Karpas-422 (cell line): ENCODE data around the gene ARID3B. TPM values are rescaled to one million over a fixed set of nuclear protein-coding genes. Genes with fewer than 3 reads are reported as not detected.

Experiments used
- DNase-seq: peaks from one replicate; pipeline ENCODE4 v3.0.0-alpha.2; 2015
- H2AFZ ChIP-seq: fragments of 200-600 bp; sonication (generic); 2 replicates; pipeline ENCODE4 v1.6.1; 2014; ENCODE audit warnings: antibody characterized with exemption, low read length, mixed read lengths
- H3K27ac ChIP-seq: fragments of 200-600 bp; sonication (generic); 2 replicates; pipeline ENCODE4 v1.5.1; 2014; ENCODE audit warnings: mild to moderate bottlenecking, low read length, moderate library complexity
- H3K27me3 ChIP-seq: fragments of 200-600 bp; sonication (generic); 2 replicates; pipeline ENCODE4 v1.6.1; 2014; ENCODE audit warnings: low read length, mixed read lengths
- H3K36me3 ChIP-seq: fragments of 200-600 bp; sonication (generic); 2 replicates; pipeline ENCODE4 v1.6.1; 2014; ENCODE audit warnings: low read length, mixed read lengths; ENCODE audit not compliant: insufficient read depth
- H3K4me1 ChIP-seq: fragments of 200-600 bp; sonication (generic); 2 replicates; pipeline ENCODE4 v1.6.1; 2014; ENCODE audit warnings: mild to moderate bottlenecking, low read length, mixed read lengths
- H3K4me2 ChIP-seq: fragments of 200-600 bp; sonication (generic); 2 replicates; pipeline ENCODE4 v1.6.1; 2014; ENCODE audit warnings: low read length, low read depth, mild to moderate bottlenecking; ENCODE audit not compliant: poor library complexity, severe bottlenecking
- H3K4me3 ChIP-seq: fragments of 200-600 bp; sonication (generic); 2 replicates; pipeline ENCODE4 v1.5.1; 2014; ENCODE audit warnings: mild to moderate bottlenecking, antibody characterized with exemption, low read length, mixed read lengths
- H3K79me2 ChIP-seq: fragments of 200-600 bp; sonication (generic); 2 replicates; pipeline ENCODE4 v1.6.1; 2014; ENCODE audit warnings: mild to moderate bottlenecking, low read length, mixed read lengths
- H3K9ac ChIP-seq: fragments of 200-600 bp; sonication (generic); 2 replicates; pipeline ENCODE4 v1.6.0; 2014; ENCODE audit warnings: low read length
- H3K9me2 ChIP-seq: fragments of 200-600 bp; sonication (generic), shearing (Covaris generic); replicated peaks from 2 replicates; pipeline ENCODE4 v1.6.0; 2014; ENCODE audit warnings: mild to moderate bottlenecking, low read length, moderate library complexity; ENCODE audit not compliant: insufficient read depth
- H3K9me3 ChIP-seq: fragments of 300-700, 200-600 bp; sonication (generic); 2 replicates; pipeline ENCODE4 v1.6.1; 2014; ENCODE audit warnings: low read length, mixed read lengths
- H4K20me1 ChIP-seq: fragments of 200-600 bp; sonication (generic); 2 replicates; pipeline ENCODE4 v1.6.1; 2014; ENCODE audit warnings: mild to moderate bottlenecking, antibody characterized with exemption, low read length, low read depth; ENCODE audit not compliant: insufficient read depth
- total RNA-seq: library from RNA; depleted of rRNA; stranded (reverse); fragments of >200 nt; shearing (Covaris generic); gene quantifications from 2 replicates; pipeline ENCODE4 v1.2.3, GENCODE V29; 2014; ENCODE audit warnings: low replicate concordance; rRNA removed

ARID3B gene, protein sequence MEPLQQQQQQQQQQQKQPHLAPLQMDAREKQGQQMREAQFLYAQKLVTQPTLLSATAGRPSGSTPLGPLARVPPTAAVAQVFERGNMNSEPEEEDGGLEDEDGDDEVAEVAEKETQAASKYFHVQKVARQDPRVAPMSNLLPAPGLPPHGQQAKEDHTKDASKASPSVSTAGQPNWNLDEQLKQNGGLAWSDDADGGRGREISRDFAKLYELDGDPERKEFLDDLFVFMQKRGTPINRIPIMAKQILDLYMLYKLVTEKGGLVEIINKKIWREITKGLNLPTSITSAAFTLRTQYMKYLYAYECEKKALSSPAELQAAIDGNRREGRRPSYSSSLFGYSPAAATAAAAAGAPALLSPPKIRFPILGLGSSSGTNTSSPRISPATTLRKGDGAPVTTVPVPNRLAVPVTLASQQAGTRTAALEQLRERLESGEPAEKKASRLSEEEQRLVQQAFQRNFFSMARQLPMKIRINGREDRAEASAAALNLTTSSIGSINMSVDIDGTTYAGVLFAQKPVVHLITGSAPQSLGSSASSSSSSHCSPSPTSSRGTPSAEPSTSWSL
- 9.6 and 17.7 TPM in 2 replicates for total RNA-seq

DNA sequence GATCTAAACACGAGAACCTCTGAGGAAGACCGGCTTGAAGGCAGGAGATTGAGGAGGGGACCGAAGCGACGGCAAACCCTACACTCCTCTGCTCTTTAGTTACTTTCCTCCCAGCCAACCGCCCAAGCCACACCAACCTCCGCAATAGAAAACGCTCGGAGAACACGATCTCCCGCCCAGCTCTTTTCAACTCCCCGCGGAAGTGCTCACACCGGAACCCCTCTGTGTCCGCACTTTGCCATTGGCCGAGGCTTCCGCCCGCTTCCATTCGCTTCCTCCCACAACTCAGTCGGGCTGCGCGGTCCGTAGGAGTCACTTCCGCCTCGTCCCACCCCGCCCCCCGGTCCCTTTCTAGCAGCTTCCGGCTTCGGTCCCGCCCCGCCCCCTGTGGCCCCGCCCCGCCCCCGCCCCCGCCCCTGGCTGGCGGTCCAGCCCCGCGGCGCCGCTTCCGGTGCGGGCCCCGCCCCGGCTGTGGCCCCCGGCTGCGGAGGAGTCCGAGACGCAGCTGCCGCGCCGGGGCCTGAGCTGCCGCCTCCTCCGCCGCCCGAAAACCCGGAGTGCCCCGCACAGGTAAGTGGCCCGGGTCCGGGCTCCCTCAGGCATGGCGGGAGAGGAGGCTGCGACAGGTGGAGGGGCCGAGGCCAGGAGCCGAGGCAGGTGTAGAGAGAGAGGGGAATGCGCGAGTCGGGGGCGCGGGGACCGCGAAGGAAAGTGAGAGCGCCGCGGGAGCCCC, at the start of gene ARID3B:
Gene ARID3B (plus strand): TSS at position 460 of the 733 bp plus-strand sequence. CDS start 2,717 bp downstream, outside the sequence.
- Histone ChIP-seq H2AFZ (peak within 1 kb of the TSS; percentile 90), H3K27me3 (0 out of 2 replicates have a peak, but pooled peaks cover 3% of the 10 kb centered on the region), H3K36me3 (peaks cover 9% of the 10 kb centered on the region; the same call in 1 of the 2 replicates), H3K79me2 (no peaks in the 10 kb centered on the region), H3K9me3 (no peaks in the 10 kb centered on the region), H3K4me3 (peak within 1 kb of the TSS; percentile 82), H3K9ac (peak within 1 kb of the TSS; percentile 89), H3K27ac (peak within 1 kb of the TSS; percentile 65), H4K20me1 (peaks cover 31% of the 10 kb centered on the region), H3K9me2 (no peaks in the 10 kb centered on the region), H3K4me2 (peak within 1 kb of the TSS; percentile 90), H3K4me1 (peaks cover 31% of the 10 kb centered on the region)
- DNase-seq: peak; percentile 99

DNA sequence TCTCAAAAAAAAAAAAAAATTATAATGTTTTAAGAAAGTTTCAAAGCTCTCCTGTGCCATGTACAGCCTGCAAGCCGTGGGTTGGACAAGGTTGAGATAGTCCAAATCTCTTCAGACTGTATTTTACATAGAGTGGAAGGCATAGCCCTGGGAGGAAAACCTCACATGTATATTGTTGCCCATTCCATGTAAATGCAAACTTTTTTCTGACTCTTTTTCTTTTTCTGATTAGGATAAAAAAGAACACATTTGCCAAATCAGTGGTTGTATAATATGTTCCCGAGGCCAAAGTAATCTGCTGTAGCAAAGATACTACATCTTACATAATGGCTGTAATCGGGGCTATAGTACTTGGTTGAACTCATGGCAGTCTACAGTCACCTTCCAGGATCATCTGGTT, 44.4 kb upstream of the ARID3B start:
- H2AFZ ChIP-seq: no peak overlapping the region
- DNase-seq: no peak
- H3K4me3 ChIP-seq: no peak overlapping the region
- no peaks in the 10 kb centered on the region for H3K9me2 ChIP-seq
- no peak overlapping the region for H3K27ac ChIP-seq
- H3K9ac ChIP-seq: no peak overlapping the region
- H3K9me3 ChIP-seq: no peaks in the 10 kb centered on the region
- H3K36me3 ChIP-seq: no peaks in the 10 kb centered on the region
- H4K20me1 ChIP-seq: no peaks in the 10 kb centered on the region
- no peak overlapping the region for H3K4me2 ChIP-seq
- H3K4me1 ChIP-seq: no peaks in the 10 kb centered on the region
- H3K79me2 ChIP-seq: no peaks in the 10 kb centered on the region
- H3K27me3 ChIP-seq: no peaks in the 10 kb centered on the region

DNA sequence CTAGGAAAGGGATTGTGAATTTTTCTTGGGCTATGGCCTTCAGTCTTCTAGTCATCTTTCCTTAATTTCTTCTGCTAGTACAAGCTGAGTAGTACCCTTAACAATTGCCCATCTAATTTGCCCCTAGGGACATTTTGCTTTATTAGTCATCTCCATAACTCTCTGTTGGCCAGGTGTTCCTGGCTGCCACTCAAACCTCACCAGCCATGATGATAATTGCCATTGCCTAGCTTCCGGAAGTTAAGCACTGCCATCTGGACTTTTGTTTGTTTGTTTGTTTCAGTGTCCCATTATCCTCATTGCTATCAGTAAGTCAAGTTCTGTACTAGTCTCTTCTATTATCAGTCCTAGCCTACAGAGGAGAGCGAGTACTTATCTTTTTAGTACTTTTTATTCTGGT, 43.4 kb upstream of the ARID3B start:
- H3K9ac ChIP-seq: no peak overlapping the region
- H3K4me1 ChIP-seq: no peaks in the 10 kb centered on the region
- H3K27ac ChIP-seq: no peak overlapping the region
- H2AFZ ChIP-seq: no peak overlapping the region
- no peaks in the 10 kb centered on the region for H3K79me2 ChIP-seq
- no peaks in the 10 kb centered on the region for H3K27me3 ChIP-seq
- H3K9me2 ChIP-seq: no peaks in the 10 kb centered on the region
- DNase-seq: no peak
- no peaks in the 10 kb centered on the region for H4K20me1 ChIP-seq
- H3K4me3 ChIP-seq: no peak overlapping the region
- no peaks in the 10 kb centered on the region for H3K36me3 ChIP-seq
- H3K9me3 ChIP-seq: no peaks in the 10 kb centered on the region
- no peak overlapping the region for H3K4me2 ChIP-seq

DNA sequence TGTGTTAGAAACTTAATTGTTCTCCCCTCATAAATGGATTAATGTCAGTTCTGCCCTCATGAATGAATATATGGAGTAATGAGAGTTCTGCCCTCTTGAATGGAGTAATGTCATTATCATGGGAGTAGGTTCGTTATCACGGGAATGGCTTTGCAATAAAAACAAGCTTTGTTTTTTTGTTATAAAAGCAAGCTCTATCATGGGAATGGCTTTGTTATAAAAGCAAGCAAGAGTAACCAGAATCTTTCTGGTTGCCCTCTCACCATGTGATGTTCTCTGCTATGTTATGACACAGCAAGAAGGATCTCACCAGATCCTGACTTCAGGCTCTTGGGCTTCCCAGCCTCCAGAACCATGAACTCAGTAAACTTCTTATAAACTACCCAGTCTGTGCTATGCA, 41.7 kb upstream of the ARID3B start:
- H3K27ac ChIP-seq: no peak overlapping the region
- no peak overlapping the region for H3K9ac ChIP-seq
- H3K79me2 ChIP-seq: no peaks in the 10 kb centered on the region
- H3K9me2 ChIP-seq: no peaks in the 10 kb centered on the region
- no peak overlapping the region for H2AFZ ChIP-seq
- no peak for DNase-seq
- no peaks in the 10 kb centered on the region for H3K36me3 ChIP-seq
- no peaks in the 10 kb centered on the region for H3K9me3 ChIP-seq
- no peak overlapping the region for H3K4me2 ChIP-seq
- H3K4me3 ChIP-seq: no peak overlapping the region
- H3K27me3 ChIP-seq: no peaks in the 10 kb centered on the region
- H4K20me1 ChIP-seq: no peaks in the 10 kb centered on the region
- no peaks in the 10 kb centered on the region for H3K4me1 ChIP-seq

DNA sequence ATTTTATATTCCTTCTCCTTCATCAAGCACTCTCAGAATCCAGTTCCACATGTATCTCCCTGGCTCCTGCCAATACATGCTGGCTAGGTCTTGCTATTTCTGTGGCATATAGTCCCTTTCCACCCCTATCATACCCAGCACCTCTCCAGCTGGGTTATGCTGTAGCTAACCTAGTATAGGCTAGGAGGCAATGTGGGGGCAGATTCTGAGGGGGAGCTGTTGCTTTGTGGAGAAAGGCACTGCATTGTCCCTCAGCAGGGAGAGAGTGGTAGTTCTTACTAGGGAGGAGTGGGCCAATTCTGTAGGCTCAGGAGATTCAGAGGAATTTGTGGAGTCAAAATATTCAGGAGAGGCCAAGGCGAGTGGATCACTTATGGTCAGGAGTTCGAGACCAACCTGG, 40.6 kb upstream of the ARID3B start:
- no peak overlapping the region for H3K4me2 ChIP-seq
- no peaks in the 10 kb centered on the region for H3K79me2 ChIP-seq
- no peaks in the 10 kb centered on the region for H3K36me3 ChIP-seq
- no peaks in the 10 kb centered on the region for H3K9me2 ChIP-seq
- H3K4me3 ChIP-seq: no peak overlapping the region
- no peak overlapping the region for H3K27ac ChIP-seq
- no peaks in the 10 kb centered on the region for H3K9me3 ChIP-seq
- no peaks in the 10 kb centered on the region for H4K20me1 ChIP-seq
- no peaks in the 10 kb centered on the region for H3K27me3 ChIP-seq
- DNase-seq: no peak
- no peak overlapping the region for H3K9ac ChIP-seq
- H3K4me1 ChIP-seq: no peaks in the 10 kb centered on the region
- H2AFZ ChIP-seq: no peak overlapping the region

DNA sequence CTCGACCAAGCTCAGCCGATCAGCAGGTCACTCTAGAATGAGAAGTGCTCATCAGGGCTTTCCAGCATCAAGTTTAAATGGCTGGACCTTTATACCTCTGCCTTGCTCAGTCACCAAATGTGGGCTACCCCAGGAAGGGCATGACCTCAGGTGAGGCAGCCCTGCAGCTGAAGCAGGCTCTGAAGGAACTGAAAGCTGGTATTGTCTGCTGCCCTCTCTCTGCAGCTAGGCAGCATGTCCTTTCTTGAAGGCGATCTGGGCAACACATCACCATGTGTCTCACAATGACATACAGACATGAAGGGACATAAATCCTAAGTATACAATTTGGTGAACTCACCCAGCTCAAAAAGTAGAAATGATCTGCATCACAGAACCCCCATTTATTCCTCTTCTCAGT, 38.7 kb upstream of the ARID3B start:
- Histone ChIP-seq H3K9me3 (no peaks in the 10 kb centered on the region), H3K36me3 (no peaks in the 10 kb centered on the region), H3K4me2 (no peak overlapping the region), H3K4me1 (no peaks in the 10 kb centered on the region), H4K20me1 (no peaks in the 10 kb centered on the region), H3K27me3 (no peaks in the 10 kb centered on the region), H3K4me3 (no peak overlapping the region), H3K27ac (no peak overlapping the region), H2AFZ (no peak overlapping the region), H3K9ac (no peak overlapping the region), H3K79me2 (no peaks in the 10 kb centered on the region), H3K9me2 (no peaks in the 10 kb centered on the region)
- no peak for DNase-seq

DNA sequence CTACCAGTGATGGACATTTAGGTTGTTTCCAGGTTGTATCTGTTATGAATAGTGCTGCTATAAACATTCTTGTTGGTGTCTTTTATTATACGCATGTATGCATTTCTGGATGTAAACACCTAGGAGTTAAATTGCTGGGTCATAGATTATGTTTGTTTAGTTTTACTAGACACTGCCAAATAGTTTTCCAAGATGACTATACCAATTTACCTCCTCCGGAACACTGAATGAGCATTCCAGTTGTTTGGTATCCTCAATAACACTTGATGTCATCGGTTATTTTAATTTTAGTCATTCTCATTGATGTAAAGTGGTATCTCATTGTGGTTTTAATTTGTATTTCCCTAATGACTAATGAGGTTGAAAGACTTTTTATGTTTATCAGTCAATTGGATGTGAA, 36.6 kb upstream of the ARID3B start:
- Histone ChIP-seq H3K9me2 (no peaks in the 10 kb centered on the region), H3K27me3 (no peaks in the 10 kb centered on the region), H3K36me3 (no peaks in the 10 kb centered on the region), H3K9me3 (no peaks in the 10 kb centered on the region), H3K27ac (no peak overlapping the region), H3K4me3 (no peak overlapping the region), H4K20me1 (no peaks in the 10 kb centered on the region), H3K79me2 (no peaks in the 10 kb centered on the region), H3K4me2 (no peak overlapping the region), H2AFZ (no peak overlapping the region), H3K9ac (no peak overlapping the region), H3K4me1 (no peaks in the 10 kb centered on the region)
- no peak for DNase-seq

DNA sequence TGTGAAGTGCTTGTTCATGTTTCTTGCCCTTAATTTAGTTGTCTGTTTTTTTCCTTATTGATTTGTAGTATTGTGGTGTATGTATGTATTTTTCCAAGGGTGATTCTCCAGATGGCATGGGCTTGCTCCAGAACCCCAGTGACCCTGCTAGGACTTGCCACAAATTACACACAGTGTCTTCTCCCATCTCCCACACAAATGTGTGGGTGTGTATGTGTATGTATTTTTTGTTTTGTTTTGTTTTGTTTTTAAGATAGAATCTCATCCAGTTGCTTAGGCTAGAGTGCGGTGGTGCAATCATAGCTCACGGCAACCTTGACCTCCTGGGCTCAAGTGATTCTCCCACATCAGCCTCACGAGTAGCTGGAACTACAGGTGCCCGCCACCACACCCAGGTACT, 36.2 kb upstream of the ARID3B start:
- no peak overlapping the region for H3K4me3 ChIP-seq
- no peaks in the 10 kb centered on the region for H3K9me3 ChIP-seq
- H3K9ac ChIP-seq: no peak overlapping the region

More for the DNA sequence above, 36.2 kb upstream of the ARID3B start:
- Histone ChIP-seq H2AFZ (no peak overlapping the region), H3K9me2 (no peaks in the 10 kb centered on the region), H4K20me1 (no peaks in the 10 kb centered on the region), H3K79me2 (no peaks in the 10 kb centered on the region), H3K27me3 (no peaks in the 10 kb centered on the region), H3K4me1 (no peaks in the 10 kb centered on the region), H3K36me3 (no peaks in the 10 kb centered on the region), H3K4me2 (no peak overlapping the region), H3K27ac (no peak overlapping the region)
- no peak for DNase-seq
